ENCODE results near the gene SLC26A3. TPM values are rescaled to one million over a fixed set of nuclear protein-coding genes. Genes with fewer than 3 reads are reported as not detected.

The SLC26A3 gene
- total RNA-seq, 1 donor from 2014 or later: not detected

DNA sequence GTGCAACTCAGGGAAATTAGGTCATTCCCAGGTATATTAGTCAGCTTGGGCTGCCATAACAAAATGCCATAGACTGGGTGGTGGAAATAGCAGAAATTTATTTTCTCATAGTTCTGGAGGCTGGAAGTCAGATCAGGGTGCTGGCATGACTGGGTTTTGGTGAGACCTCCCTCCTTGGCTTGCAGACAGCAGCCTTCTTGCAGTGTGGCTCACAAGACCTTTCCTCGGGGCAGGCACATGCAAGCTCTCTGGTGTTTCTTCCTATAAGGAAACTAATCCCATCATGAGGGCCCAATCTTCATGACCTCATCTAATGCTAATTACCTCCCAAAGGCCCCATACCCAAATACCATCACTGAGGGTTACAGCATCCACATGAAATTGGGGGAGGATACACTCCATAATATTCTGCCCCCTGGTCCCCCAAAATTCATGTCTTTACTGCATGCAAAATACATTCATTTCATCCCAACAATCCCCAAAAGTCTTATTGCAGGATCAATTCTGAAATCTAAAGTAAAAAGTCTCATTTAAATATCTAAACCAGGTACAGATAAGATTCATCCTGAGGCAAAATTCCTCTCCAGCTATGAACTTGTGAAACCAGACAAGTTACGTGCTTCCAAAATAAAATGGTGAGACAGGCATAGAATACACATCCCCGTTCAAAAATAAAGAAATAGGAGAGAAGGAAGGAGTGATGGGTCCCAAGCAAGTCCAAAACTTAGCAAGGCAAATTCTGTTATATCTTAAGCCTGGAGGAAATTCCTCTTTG, 76.5 kb downstream of the SLC26A3 start:
- Histone ChIP-seq H3K4me1 (no peaks in the 10 kb centered on the region), H3K27ac (no peak overlapping the region), H3K27me3 (no peaks in the 10 kb centered on the region), H3K4me3 (no peak overlapping the region), H3K36me3 (no peaks in the 10 kb centered on the region), H3K9me3 (no peaks in the 10 kb centered on the region)
- TF ChIP-seq, protein P1, sequence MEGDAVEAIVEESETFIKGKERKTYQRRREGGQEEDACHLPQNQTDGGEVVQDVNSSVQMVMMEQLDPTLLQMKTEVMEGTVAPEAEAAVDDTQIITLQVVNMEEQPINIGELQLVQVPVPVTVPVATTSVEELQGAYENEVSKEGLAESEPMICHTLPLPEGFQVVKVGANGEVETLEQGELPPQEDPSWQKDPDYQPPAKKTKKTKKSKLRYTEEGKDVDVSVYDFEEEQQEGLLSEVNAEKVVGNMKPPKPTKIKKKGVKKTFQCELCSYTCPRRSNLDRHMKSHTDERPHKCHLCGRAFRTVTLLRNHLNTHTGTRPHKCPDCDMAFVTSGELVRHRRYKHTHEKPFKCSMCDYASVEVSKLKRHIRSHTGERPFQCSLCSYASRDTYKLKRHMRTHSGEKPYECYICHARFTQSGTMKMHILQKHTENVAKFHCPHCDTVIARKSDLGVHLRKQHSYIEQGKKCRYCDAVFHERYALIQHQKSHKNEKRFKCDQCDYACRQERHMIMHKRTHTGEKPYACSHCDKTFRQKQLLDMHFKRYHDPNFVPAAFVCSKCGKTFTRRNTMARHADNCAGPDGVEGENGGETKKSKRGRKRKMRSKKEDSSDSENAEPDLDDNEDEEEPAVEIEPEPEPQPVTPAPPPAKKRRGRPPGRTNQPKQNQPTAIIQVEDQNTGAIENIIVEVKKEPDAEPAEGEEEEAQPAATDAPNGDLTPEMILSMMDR (IDR thresholded peaks at IDR 0.05): no peak
- no peak for TF ChIP-seq POLR2AphosphoS5 (IDR thresholded peaks at IDR 0.05; ENCODE audit: insufficient read depth in 1 of 2, low read depth in 1 of 2)
- no peak for TF ChIP-seq POLR2A (IDR thresholded peaks at IDR 0.05)
- intact Hi-C loops (cut with DNase I): loop anchor here (10.0 kb wide), 1 partner anchor 262 kb away; no protein-coding TSS in a partner anchor
- no peak for DNase-seq (ENCODE audit: extremely low spot score in 2 of 2)

DNA sequence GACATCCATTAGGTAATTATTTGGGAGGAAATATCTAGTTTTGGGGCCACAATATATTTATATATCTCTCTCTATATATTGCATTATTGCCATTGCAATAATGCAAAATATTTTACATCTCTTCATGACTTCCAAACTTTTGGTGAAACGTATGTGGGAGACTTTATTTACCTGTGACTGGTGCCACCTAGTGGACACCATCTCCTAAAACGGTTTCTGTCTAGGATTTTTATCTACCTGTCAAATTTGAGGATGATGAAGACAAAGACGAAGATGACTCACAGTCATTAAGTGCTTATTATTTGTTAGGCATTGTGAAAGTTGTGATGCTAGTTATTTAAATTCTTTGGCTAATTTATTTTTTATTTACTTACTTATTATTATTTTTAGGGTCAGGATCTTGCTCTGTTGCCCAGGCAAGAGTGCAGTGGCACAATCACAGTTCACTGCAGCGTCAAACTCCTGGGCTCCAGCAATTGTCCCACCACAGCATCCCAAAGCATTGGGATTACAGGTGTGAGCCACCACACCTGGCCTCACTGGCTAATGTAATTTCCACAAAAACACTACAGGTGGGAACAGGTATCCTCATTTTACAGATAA, 77.8 kb downstream of the SLC26A3 start:
- TF ChIP-seq, protein P1 (IDR thresholded peaks at IDR 0.05): peak; percentile 71 to 83 (median 78)
- TF ChIP-seq POLR2AphosphoS5 (IDR thresholded peaks at IDR 0.05; ENCODE audit: insufficient read depth in 1 of 2, low read depth in 1 of 2) (no peak), POLR2A (IDR thresholded peaks at IDR 0.05) (no peak)
- no peak overlapping the region for H3K4me3 ChIP-seq
- H3K27ac ChIP-seq: no peak overlapping the region
- DNase-seq (ENCODE audit: extremely low spot score in 2 of 2): no peak
- H3K27me3 ChIP-seq: no peaks in the 10 kb centered on the region
- intact Hi-C loops (cut with DNase I): loop anchor here (10.0 kb wide), 1 partner anchor 260 kb away; no protein-coding TSS in a partner anchor
- no peaks in the 10 kb centered on the region for H3K36me3 ChIP-seq
- no peaks in the 10 kb centered on the region for H3K4me1 ChIP-seq
- no peaks in the 10 kb centered on the region for H3K9me3 ChIP-seq

- intact Hi-C loops (cut with DNase I): loop anchor here (10.0 kb wide), 1 partner anchor 258 kb away; no protein-coding TSS in a partner anchor
- Histone ChIP-seq H3K4me1 (no peaks in the 10 kb centered on the region), H3K4me3 (no peak overlapping the region), H3K27me3 (no peaks in the 10 kb centered on the region), H3K27ac (no peak overlapping the region), H3K9me3 (no peaks in the 10 kb centered on the region), H3K36me3 (no peaks in the 10 kb centered on the region)
- TF ChIP-seq, protein P1 (IDR thresholded peaks at IDR 0.05): no peak
- no peak for TF ChIP-seq POLR2AphosphoS5 (IDR thresholded peaks at IDR 0.05; ENCODE audit: insufficient read depth in 1 of 2, low read depth in 1 of 2)
- no peak for TF ChIP-seq POLR2A (IDR thresholded peaks at IDR 0.05)
- no peak for DNase-seq (ENCODE audit: extremely low spot score in 2 of 2)
Observed at GRCh38 chr7:107723255-107723654, 79.8 kb downstream of the SLC26A3 start.

DNA sequence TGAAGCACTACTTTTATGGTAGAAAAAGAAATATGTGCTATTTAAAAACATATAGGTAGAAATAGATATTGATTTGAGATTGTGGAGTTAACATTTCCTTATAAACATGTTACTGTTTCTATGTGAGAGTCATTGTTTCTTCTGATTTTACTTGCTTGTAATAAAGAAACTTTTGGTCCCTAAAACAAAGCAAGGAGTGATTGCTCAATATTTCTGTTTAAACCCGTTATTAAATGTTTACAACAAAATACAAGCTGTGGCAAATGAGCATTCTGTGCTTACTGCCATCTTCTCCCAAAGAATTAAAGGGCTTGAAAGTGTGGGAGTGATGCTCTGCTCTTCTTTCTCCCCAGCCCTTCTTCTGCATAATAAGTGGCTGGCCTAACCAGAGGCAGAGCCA, 81.7 kb downstream of the SLC26A3 start:
- no peak for TF ChIP-seq POLR2A (IDR thresholded peaks at IDR 0.05)
- no peak for TF ChIP-seq POLR2AphosphoS5 (IDR thresholded peaks at IDR 0.05; ENCODE audit: insufficient read depth in 1 of 2, low read depth in 1 of 2)
- TF ChIP-seq, protein P1 (IDR thresholded peaks at IDR 0.05): no peak
- Histone ChIP-seq H3K9me3 (no peaks in the 10 kb centered on the region), H3K27ac (no peak overlapping the region), H3K36me3 (no peaks in the 10 kb centered on the region), H3K4me1 (no peaks in the 10 kb centered on the region), H3K27me3 (no peaks in the 10 kb centered on the region), H3K4me3 (no peak overlapping the region)
- intact Hi-C loops (cut with DNase I): loop anchor here (10.0 kb wide), 1 partner anchor 256 kb away; no protein-coding TSS in a partner anchor
- DNase-seq (ENCODE audit: extremely low spot score in 2 of 2): no peak
